ENCODE results near the gene CAMK2B.
"Not testable (repeated sequence)": the region's sequence is repeated elsewhere in the genome, so short reads cannot be mapped to it uniquely, and the experiment has no call there.

CAMK2B gene

GRCh38 chr7:44210107-44210506 lies 115.3 kb downstream of the CAMK2B start:
- H2AFZ ChIP-seq (ENCODE audit: low read depth, low read length) = no peak overlapping the region
- H3K9me3 ChIP-seq (ENCODE audit: low read length) = no peaks in the 10 kb centered on the region
- H3K4me1 ChIP-seq (ENCODE audit: insufficient read depth, low read length) = no peaks in the 10 kb centered on the region
- peaks cover 77% of the 10 kb centered on the region for H3K36me3 ChIP-seq (ENCODE audit: insufficient read depth, low read length)
- H3K27me3 ChIP-seq (ENCODE audit: insufficient read depth, low read length) = no peaks in the 10 kb centered on the region
- H3K4me3 ChIP-seq (ENCODE audit: low read length) = no peak overlapping the region

- H3K4me3 ChIP-seq (ENCODE audit: low read length) = no peak overlapping the region
- H3K27me3 ChIP-seq (ENCODE audit: insufficient read depth, low read length) = no peaks in the 10 kb centered on the region
- H2AFZ ChIP-seq (ENCODE audit: low read depth, low read length) = no peak overlapping the region
- H3K4me1 ChIP-seq (ENCODE audit: insufficient read depth, low read length) = no peaks in the 10 kb centered on the region
- peaks cover 81% of the 10 kb centered on the region for H3K36me3 ChIP-seq (ENCODE audit: insufficient read depth, low read length)
- H3K9me3 ChIP-seq (ENCODE audit: low read length) = no peaks in the 10 kb centered on the region
Observed at GRCh38 chr7:44208085-44208484, 117.3 kb downstream of the CAMK2B start.

GRCh38 chr7:44206008-44206407 lies 119.4 kb downstream of the CAMK2B start:
- H3K4me3 ChIP-seq (ENCODE audit: low read length) = no peak overlapping the region
- no peak overlapping the region for H2AFZ ChIP-seq (ENCODE audit: low read depth, low read length)
- no peaks in the 10 kb centered on the region for H3K9me3 ChIP-seq (ENCODE audit: low read length)
- H3K4me1 ChIP-seq (ENCODE audit: insufficient read depth, low read length) = peaks cover 12% of the 10 kb centered on the region
- H3K27me3 ChIP-seq (ENCODE audit: insufficient read depth, low read length) = no peaks in the 10 kb centered on the region
- peaks cover 66% of the 10 kb centered on the region for H3K36me3 ChIP-seq (ENCODE audit: insufficient read depth, low read length)

- Histone ChIP-seq H3K9me3 (ENCODE audit: low read length) (no peaks in the 10 kb centered on the region), H2AFZ (ENCODE audit: low read depth, low read length) (no peak overlapping the region), H3K36me3 (ENCODE audit: insufficient read depth, low read length) (peaks cover 29% of the 10 kb centered on the region), H3K4me3 (ENCODE audit: low read length) (peak overlapping the region; percentile 81), H3K4me1 (ENCODE audit: insufficient read depth, low read length) (peaks cover 12% of the 10 kb centered on the region), H3K27me3 (ENCODE audit: insufficient read depth, low read length) (no peaks in the 10 kb centered on the region)
Observed at GRCh38 chr7:44201813-44202212, 123.6 kb downstream of the CAMK2B start.

- Histone ChIP-seq H3K36me3 (ENCODE audit: insufficient read depth, low read length) (peaks cover 20% of the 10 kb centered on the region), H3K4me3 (ENCODE audit: low read length) (peak within 1 kb of the TSS; percentile 81), H3K4me1 (ENCODE audit: insufficient read depth, low read length) (peaks cover 12% of the 10 kb centered on the region), H3K27me3 (ENCODE audit: insufficient read depth, low read length) (no peaks in the 10 kb centered on the region), H3K9me3 (ENCODE audit: low read length) (no peaks in the 10 kb centered on the region), H2AFZ (ENCODE audit: low read depth, low read length) (no peak within 1 kb of the TSS)
Observed at GRCh38 chr7:44200699-44201461, 124.5 kb downstream of the CAMK2B start, which contains the start of gene YKT6. Gene YKT6 (plus strand): TSS chr7:44200978. CDS start chr7:44201136, 158 bp downstream.

- peaks cover 13% of the 10 kb centered on the region for H3K36me3 ChIP-seq (ENCODE audit: insufficient read depth, low read length)
- not testable (repeated sequence) for H3K9me3 ChIP-seq (ENCODE audit: low read length); H3K27me3 ChIP-seq (ENCODE audit: insufficient read depth, low read length); H3K4me3 ChIP-seq (ENCODE audit: low read length); H2AFZ ChIP-seq (ENCODE audit: low read depth, low read length)
- peaks cover 12% of the 10 kb centered on the region for H3K4me1 ChIP-seq (ENCODE audit: insufficient read depth, low read length)
Observed at GRCh38 chr7:44200163-44200562, 125.2 kb downstream of the CAMK2B start.

- no peak overlapping the region for H2AFZ ChIP-seq (ENCODE audit: low read depth, low read length)
- H3K36me3 ChIP-seq (ENCODE audit: insufficient read depth, low read length) = no peaks in the 10 kb centered on the region
- H3K4me1 ChIP-seq (ENCODE audit: insufficient read depth, low read length) = peaks cover 8% of the 10 kb centered on the region
- peaks cover 4% of the 10 kb centered on the region for H3K27me3 ChIP-seq (ENCODE audit: insufficient read depth, low read length)
- no peak overlapping the region for H3K4me3 ChIP-seq (ENCODE audit: low read length)
- no peaks in the 10 kb centered on the region for H3K9me3 ChIP-seq (ENCODE audit: low read length)
Observed at GRCh38 chr7:44197474-44197873, 127.9 kb downstream of the CAMK2B start.

- Histone ChIP-seq H3K27me3 (ENCODE audit: insufficient read depth, low read length) (peaks cover 4% of the 10 kb centered on the region), H3K4me1 (ENCODE audit: insufficient read depth, low read length) (no peaks in the 10 kb centered on the region), H3K4me3 (ENCODE audit: low read length) (no peak overlapping the region), H3K9me3 (ENCODE audit: low read length) (no peaks in the 10 kb centered on the region), H2AFZ (ENCODE audit: low read depth, low read length) (no peak overlapping the region), H3K36me3 (ENCODE audit: insufficient read depth, low read length) (no peaks in the 10 kb centered on the region)
Observed at GRCh38 chr7:44196450-44196872, 128.9 kb downstream of the CAMK2B start.

- Histone ChIP-seq H3K4me1 (ENCODE audit: insufficient read depth, low read length) (no peaks in the 10 kb centered on the region), H3K27me3 (ENCODE audit: insufficient read depth, low read length) (peaks cover 4% of the 10 kb centered on the region), H3K9me3 (ENCODE audit: low read length) (no peaks in the 10 kb centered on the region), H3K4me3 (ENCODE audit: low read length) (no peak overlapping the region), H3K36me3 (ENCODE audit: insufficient read depth, low read length) (no peaks in the 10 kb centered on the region), H2AFZ (ENCODE audit: low read depth, low read length) (no peak overlapping the region)
Observed at GRCh38 chr7:44195889-44196288, 129.5 kb downstream of the CAMK2B start.

GRCh38 chr7:44194562-44195145 lies 130.7 kb downstream of the CAMK2B start:
- Histone ChIP-seq H3K9me3 (ENCODE audit: low read length) (no peaks in the 10 kb centered on the region), H3K4me3 (ENCODE audit: low read length) (no peak overlapping the region), H3K36me3 (ENCODE audit: insufficient read depth, low read length) (no peaks in the 10 kb centered on the region), H3K27me3 (ENCODE audit: insufficient read depth, low read length) (peaks cover 4% of the 10 kb centered on the region), H2AFZ (ENCODE audit: low read depth, low read length) (no peak overlapping the region), H3K4me1 (ENCODE audit: insufficient read depth, low read length) (peaks cover under 1% of the 10 kb centered on the region)

GRCh38 chr7:44194069-44194468 lies 131.3 kb downstream of the CAMK2B start:
- no peaks in the 10 kb centered on the region for H3K9me3 ChIP-seq (ENCODE audit: low read length)
- H3K4me1 ChIP-seq (ENCODE audit: insufficient read depth, low read length) = peaks cover 6% of the 10 kb centered on the region
- H2AFZ ChIP-seq (ENCODE audit: low read depth, low read length) = no peak overlapping the region
- no peaks in the 10 kb centered on the region for H3K36me3 ChIP-seq (ENCODE audit: insufficient read depth, low read length)
- no peak overlapping the region for H3K4me3 ChIP-seq (ENCODE audit: low read length)
- H3K27me3 ChIP-seq (ENCODE audit: insufficient read depth, low read length) = peaks cover 6% of the 10 kb centered on the region

- peaks cover 6% of the 10 kb centered on the region for H3K4me1 ChIP-seq (ENCODE audit: insufficient read depth, low read length)
- H3K4me3 ChIP-seq (ENCODE audit: low read length) = no peak overlapping the region
- H3K36me3 ChIP-seq (ENCODE audit: insufficient read depth, low read length) = no peaks in the 10 kb centered on the region
- no peak overlapping the region for H2AFZ ChIP-seq (ENCODE audit: low read depth, low read length)
- peaks cover 6% of the 10 kb centered on the region for H3K27me3 ChIP-seq (ENCODE audit: insufficient read depth, low read length)
- no peaks in the 10 kb centered on the region for H3K9me3 ChIP-seq (ENCODE audit: low read length)
Observed at GRCh38 chr7:44193011-44193802, 132.2 kb downstream of the CAMK2B start.

- no peak overlapping the region for H3K4me3 ChIP-seq (ENCODE audit: low read length)
- peaks cover 6% of the 10 kb centered on the region for H3K27me3 ChIP-seq (ENCODE audit: insufficient read depth, low read length)
- no peaks in the 10 kb centered on the region for H3K9me3 ChIP-seq (ENCODE audit: low read length)
- no peak overlapping the region for H2AFZ ChIP-seq (ENCODE audit: low read depth, low read length)
- H3K4me1 ChIP-seq (ENCODE audit: insufficient read depth, low read length) = peaks cover 6% of the 10 kb centered on the region
- no peaks in the 10 kb centered on the region for H3K36me3 ChIP-seq (ENCODE audit: insufficient read depth, low read length)
Observed at GRCh38 chr7:44191171-44191570, 134.2 kb downstream of the CAMK2B start.
